CD4-positive, alpha-beta T cell treated with Interleukin-6 for 4 hours (primary cell): ENCODE data around the gene VCL.

ENCODE experiments used
- DNase-seq: peaks from one replicate; pipeline ENCODE4 v3.0.0-alpha.2; 2020; ENCODE audit warnings: mixed read lengths

VCL gene

GRCh38 chr10:74160013-74160412, 162.1 kb downstream of the VCL start:
- no peak for DNase-seq

GRCh38 chr10:74163319-74164068, 165.6 kb downstream of the VCL start:
- no peak for DNase-seq

- no peak for DNase-seq
Observed at GRCh38 chr10:74164716-74165529, 167.0 kb downstream of the VCL start.

- no peak for DNase-seq
Observed at GRCh38 chr10:74165530-74165901, 167.6 kb downstream of the VCL start.

- no peak for DNase-seq
Observed at GRCh38 chr10:74167443-74167842, 169.5 kb downstream of the VCL start.
